Measurements from ENCODE around the gene OR52N1.

The OR52N1 gene

DNA sequence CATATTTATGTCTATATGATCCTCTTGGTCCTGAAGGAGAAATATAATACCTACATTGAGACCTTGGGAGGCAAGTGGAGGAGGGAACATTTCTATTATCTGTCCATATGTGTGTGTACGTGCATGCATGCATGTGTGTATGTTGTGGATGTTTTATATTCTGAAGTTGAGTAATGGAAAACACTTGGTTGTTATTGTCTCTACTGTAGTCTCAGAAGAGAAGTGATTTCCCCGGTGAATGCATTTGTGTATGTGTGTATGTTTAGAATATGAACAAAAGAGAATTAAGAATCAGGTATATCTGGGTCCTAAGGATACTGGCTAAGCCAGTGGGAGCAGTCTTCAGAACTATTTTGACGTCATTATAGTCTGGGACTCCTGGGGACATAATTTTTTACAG is at the start of gene OR52N1:
Gene OR52N1, minus strand, starts transcription at position 101 of the 400 bp plus-strand sequence. CDS start 2,449 bp downstream, outside the sequence.
- no peak for DNase-seq

DNA sequence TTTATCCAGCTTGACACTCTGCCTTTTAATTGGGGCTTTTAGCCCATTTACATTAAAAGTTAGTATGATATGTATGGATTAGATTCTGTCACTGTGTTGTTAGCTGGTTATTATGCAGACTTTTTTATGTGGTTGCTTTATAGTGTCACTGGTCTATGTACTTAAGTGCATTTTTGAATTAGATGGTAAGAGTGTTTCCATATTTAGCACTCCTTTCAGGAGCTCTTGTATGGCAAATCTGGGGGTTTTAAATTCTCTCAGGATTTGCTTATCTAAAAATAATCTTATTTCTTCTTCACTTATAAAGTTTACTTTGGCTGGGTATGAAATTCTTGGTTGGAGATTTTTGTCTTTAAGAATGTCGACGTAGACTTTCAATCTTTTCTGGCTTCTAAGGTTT is 46.6 kb upstream of the OR52N1 start:
- DNase-seq: no peak

DNA sequence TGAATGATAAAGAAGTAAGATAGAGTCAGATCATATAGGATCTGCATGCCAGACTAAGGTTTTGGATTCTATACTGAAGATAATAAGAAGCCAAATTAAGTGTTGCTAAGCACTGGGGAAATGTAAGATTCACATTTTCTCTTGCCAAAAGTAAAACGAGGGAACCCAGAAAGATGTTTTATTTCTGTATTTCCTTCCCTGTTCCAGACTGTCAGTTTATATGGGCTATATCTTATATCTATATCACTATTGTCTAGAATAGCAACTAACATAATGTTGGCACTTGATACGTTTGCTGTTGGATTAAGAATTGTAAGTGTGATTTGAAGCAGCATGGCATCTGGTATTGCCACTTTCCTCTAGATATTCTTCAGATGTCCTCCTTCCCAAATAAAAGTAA is 42.4 kb upstream of the OR52N1 start:
- DNase-seq: no peak

DNA sequence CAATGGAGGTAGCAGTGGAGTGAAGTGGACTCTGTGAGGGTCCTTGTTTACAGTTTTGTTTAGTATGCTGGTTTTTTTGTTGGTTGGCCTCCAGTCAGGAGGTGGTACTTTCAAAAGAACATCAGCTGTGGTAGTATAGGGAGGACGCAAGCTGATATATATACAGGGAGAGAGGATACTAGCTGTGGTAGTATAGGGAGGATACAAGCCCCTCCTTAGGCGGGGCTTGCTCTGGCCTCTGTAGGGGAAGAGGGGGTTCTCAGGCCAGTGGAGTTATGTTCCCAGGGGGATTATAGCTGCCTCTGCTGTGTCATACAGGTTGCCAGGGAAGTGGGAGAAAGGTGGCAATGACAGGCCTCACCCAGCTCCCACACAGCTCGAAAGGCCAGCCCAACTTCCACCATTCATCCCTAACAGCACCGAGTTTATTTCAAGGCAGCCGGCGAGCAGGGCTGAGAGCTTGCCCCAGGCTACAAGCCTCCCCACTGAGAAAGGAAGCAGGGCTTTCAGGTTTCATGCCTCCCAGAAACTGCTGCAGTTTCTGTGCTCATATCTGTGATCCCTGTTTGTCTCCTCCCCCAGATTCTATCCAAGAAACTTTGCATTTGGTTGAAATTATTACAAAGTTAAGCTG is 40.2 kb upstream of the OR52N1 start:
- no peak for DNase-seq

DNA sequence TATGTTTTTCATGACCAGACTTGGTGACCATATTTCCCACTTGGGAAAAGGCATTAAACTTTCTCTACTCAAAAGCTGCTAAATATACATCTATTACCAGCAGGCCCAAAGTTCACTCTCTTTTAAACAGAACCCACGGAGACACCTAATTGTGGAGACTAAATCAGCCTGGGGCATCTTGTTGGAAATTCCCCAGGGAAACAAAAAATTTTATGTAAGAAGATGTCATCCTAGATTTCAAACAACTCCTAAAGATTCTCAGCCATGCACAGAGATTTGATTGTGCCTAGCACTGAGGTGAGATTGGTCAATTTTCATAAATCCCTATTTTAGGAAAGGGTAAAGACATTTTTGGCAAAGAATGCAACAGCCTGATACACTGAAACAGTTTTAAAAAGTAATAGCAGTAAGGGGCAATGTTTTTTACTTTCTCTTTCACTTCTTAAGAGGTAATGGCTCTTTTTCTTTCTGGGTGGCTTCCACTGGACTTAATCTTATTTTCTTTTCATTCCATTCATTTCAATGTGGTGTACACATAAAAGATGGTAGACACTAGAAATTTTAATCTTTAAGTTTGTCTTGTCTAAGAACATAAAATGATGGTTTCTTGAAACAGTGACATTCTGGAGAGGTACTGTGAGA is 27.3 kb upstream of the OR52N1 start:
- DNase-seq: no peak

DNA sequence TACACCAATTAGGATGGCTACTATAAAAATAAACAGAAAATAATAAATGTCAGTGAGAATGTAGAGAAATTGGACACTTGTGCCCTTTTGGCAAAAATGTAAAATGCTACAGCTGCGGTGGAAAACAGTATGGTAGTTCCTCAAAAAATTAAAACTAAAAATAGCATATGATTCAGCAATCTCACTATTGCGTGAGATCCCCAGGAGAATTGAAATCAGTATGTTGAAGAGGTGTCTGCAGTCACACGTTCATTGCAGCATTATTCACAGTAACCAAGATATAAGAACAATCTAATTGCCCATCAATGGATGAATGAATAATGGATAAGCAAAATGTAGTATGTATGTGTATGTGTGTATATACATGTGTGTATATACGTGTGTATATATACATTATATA is 24.5 kb upstream of the OR52N1 start:
- DNase-seq: no peak

DNA sequence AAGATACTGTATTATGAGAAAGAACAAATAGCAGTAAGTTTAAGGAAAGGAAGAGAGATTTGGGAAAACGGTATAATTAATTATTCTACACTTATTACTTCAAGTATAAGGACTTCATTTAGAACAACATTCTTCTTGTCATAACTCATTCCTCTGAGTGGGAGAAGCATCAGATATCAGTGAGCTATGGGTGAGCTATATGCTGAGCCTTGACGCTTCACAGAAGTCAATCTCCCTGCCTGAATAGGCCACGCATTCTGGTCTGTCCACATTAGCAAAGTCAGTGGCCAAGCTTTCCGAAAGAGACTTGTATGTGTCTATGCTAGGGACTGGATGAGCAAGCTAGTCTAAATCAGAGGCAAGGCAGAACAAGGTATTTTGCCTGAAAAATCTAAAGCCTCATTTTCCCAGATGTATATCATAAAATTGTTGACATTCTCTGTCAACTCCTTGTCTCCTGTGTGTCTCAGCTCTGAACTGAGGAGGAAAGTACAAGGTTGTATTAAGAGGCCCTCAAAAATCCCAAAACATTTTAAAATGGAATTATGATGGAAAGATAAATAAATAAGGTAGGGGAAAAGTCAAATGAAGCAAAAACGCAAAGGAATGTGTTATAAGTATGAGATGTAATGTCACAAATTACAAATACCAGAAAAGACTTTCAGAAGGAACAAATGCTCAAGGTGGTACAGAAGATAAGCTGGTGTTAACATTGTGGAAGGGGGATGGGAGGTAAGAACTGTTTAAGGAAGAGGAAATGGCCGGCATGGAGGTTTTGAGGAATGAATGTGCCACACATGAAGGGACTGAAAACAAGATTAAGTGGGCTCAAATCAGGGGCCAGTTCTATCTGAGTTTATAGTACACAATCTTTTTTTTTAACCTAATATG is 19.1 kb upstream of the OR52N1 start:
- DNase-seq: no peak

DNA sequence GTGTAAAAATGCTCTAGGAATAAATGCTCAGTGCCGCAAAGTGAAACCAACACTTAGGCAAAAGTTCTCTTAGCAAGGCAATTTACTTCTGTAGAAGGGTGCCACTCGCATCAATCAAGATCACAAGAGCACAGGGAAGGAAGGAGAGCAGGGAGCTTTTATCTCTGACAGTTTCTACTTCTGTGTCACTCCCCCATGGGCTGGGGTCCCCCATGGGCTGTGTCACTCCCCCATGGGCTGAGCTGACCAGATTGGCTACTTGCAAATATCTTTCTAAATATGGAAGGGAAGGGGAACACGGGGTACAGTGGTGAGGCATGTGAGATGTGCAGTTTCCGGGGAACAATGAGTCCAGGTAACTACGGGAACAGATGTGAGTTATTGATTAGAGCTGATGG is 18.1 kb upstream of the OR52N1 start:
- no peak for DNase-seq

DNA sequence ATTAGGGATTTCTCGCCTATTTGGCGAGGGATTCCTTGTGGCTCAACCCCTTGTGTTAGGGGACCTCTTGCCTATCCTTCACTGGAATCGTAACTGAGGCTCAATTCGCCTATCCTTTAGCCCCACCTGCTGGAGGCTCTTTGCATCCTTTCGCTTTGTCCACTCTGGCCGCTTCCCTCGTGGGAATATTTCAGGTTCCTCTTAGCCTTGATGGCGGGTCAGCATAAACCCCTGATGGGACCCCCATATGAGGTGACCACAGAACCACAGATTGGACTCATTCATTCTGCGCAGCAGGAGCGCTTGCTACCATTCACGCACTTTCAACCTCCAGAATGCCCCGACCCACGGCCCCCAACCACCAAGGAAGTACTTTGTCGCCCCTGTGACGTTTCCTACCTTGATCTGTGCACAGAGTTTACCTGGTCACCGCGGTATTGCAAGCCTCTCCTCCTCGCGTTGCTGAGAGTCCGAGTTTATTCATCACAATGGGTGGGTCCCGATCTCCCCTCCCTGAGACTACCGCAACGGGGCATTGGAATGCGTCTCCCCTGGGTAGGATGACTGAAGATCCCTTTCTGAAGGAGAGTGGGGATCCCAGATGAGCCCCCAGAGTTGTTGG is 17.5 kb upstream of the OR52N1 start, which contains the start of gene OR52N2:
Gene OR52N2, plus strand, starts transcription at position 425 of the 622 bp plus-strand sequence. CDS start 11,412 bp downstream, outside the sequence.
- DNase-seq: peak; percentile 12

DNA sequence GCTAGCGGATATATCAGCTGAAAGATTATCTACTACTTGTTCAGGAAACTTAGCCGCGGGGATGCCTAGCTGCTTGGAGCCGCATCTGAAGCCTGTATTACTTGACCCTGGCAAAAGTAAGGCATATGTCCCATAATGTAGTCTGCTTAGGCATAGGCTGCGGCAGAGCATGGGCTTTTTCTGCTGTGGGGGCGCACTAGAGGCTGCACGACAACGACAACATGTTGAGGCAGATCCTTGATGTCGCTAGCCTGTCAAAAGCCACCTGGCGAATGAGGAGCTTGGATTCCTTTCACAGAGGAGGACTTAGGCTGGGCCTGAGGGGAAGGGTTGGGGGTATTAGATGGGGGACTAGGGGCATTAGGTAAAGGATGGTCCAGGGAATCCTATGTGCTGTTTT is 16.5 kb upstream of the OR52N1 start:
- DNase-seq: no peak

DNA sequence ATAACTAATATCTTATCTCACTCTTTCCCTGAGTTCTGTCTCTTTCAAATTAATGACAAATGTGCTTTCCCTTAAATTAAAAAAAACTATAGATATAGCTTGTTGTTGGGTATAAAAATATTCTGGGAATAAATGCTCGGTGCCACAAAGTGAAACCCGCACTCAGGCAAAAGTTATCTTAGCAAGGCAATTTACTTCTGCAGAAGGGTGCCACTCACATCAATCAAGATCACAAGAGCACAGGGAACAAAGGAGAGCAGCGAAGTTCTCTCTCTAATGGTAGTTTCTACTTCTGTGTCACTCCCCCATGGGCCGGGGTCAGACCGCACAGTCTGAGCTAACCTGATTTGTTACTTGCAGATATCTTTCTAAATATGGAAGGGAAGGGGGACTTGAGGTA is 12.9 kb upstream of the OR52N1 start:
- DNase-seq: no peak

DNA sequence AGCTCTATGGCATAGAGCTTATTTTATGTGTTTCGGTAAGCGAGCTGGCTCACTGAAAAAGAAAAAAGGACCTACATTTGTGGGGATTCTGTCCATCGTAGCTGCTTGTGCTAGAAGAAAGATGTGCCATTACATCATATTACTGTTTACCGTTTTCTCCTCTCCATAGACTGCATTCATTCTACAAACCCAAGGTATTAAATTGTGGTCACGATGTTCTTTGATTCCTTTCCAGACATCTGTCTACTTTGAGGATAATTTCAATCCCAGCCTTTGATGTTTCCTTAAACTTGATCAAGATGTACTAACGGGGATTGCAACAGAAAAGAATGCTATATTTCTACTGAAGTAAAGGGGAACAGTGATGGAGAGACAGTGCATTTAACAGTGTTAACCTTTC is 5.5 kb upstream of the OR52N1 start:
- no peak for DNase-seq

DNA sequence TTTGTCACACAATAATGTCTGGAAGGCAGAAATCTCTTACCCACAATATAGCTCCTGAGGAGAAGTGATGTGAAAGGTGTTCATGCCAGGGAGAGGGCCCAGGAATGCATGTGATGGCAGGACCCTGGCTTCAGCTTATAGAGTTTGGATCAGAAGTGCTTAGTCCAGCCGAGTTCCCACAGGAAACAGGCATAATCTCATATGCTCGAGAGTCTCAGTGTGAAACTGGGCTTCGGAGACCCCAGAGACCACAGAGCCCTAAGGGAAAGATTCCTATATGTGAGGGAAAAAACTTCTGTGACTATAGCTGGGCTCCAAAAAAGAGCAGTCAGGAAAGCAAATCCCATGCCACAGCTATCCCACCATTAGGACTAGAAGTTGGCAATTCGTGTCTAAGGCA is 7.8 kb downstream of the OR52N1 start, which contains the start of gene OR52N5:
Gene OR52N5, minus strand, starts transcription at position 101 of the 400 bp plus-strand sequence. CDS start 4,721 bp downstream, outside the sequence.
- no peak for DNase-seq

DNA sequence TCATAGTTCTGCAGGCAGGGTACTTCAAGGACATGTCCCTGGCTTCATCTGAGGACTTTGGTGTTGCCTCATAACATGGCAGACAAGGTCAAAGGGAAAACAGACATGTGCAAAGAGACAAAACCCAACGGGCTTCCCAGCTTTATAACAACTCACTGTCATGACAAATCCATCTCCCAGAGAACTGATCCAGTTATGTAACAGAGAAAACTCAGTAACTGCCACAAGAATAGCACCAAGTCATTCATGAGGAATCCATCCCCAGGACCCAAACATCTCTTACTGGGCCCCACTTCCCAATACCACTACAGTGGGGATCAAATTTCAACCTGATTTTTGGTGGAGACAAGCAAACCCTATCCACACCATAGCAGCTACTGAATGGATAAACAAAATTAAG is 24.0 kb downstream of the OR52N1 start:
- no peak for DNase-seq

DNA sequence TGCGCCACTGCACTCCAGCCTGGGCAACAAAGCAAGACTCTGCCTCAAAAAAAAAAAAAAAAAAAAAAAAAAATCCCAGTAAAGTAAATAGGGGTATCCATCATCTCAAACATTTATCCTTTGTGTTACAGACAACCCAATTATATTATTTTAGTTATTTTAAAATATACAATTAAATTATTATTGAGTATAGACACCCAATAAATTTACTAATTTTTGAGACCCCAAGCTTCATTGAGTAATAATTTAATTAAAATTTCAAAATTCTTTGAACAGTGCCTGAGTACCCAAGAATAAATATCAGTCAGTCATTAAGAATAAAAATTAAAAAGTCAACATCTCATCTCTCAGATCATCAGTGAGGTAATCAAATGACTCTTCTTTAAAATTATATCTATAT is 37.1 kb downstream of the OR52N1 start, which contains the start of gene OR52N4:
Gene OR52N4, plus strand, starts transcription at position 301 of the 400 bp plus-strand sequence. CDS start 498 bp downstream, outside the sequence.
- no peak for DNase-seq

DNA sequence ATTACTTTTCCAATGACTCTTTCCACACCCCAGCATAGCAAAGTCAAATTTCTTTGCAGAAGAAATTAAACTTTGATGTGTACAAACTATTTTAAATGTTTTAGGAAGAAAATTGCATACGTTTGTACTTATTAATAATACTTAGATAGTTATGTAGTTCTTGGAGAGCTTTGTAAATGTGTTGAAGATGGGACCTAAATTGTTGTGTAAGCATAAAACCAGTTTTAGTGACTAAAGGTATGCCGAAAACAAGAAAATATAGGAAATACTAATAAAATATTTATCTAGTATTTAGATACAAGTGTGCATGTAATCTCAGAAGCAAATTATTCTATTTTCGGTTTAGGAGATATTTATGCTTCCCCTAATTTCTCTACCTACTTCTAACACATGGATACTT is 41.2 kb downstream of the OR52N1 start:
- DNase-seq: no peak

DNA sequence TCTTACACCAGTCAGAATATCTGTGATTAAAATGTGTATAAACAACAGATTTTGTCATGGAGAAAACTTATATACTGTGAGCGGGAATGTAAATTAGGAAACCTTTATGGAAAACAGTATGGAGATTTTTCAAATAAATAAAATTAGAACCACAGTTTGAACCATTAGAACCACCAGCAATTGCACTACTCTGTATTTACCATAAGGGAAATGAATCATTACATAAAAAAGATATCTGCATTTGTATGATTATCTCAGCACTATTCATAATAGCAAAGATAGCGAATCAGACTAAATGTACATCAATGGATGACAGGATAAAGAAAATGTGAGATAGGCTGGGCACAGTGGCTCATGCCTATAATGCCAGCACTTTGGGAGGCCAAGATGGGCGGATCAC is 44.5 kb downstream of the OR52N1 start:
- DNase-seq: no peak

DNA sequence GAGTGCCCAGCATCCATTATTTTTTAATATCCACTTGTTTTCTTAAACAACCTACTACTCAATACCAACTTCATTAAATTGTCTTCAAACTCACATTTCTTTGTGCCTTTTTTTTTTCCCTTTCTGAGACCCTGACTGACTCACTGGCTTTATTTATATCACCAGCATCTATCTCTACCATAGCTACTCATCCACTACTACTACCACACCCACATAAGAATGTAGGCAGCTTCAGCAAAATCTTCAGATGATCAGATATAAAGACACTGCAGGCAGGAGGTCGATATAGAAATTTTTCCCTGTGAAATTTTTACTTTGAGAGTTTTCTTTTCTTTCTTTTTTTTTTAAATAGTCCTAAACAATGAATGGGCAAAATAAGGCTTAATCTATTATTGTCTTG is 52.6 kb downstream of the OR52N1 start:
- DNase-seq: no peak

DNA sequence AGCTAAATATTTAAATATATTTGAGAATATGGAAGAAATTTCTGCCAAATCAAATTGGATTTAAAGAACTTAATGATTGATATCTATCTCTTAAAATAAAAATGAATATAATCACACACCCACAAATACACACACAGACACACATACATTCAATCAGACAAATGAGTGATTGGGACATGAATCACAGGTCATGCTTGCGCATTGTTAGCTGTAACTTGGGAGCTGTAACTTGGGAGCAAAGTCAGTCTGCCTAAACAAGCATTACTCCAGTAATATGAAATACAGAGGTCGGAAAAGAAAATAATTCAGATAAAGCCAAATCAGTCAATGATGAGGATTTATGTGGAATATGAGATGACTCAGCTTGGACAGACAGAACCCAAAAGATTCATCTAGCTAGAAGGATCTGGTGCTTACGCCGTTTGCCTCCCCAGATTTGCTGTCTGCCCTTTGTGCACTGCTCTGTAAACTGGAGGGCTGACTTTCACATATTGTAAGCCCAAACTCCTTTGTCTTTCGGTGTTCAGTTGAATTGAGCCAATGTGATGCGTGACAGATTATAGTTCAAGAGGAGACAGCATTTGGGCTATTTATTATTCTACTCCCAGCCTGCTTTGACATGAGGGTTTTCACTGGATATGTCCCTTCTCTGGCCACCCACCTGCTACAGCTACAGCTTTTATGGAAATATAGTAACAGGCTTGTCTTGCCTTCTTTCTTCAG is 53.2 kb downstream of the OR52N1 start:
- no peak for DNase-seq

DNA sequence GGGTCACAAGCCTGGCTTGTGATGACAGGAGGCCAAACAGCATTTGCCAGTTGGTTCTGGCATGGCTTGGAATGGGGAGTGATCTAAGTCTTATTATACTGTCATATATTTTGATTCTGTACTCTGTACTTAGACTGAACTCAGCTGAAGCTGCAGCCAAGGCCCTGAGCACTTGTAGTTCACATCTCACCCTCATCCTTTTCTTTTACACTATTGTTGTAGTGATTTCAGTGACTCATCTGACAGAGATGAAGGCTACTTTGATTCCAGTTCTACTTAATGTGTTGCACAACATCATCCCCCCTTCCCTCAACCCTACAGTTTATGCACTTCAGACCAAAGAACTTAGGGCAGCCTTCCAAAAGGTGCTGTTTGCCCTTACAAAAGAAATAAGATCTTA is 54.0 kb downstream of the OR52N1 start:
- no peak for DNase-seq
